Measurements from ENCODE around the gene ACO1.

Gene ACO1

GRCh38 chr9:32502464-32502863 is 118.0 kb downstream of the ACO1 start:
- DNase-seq, result no peak

DNA sequence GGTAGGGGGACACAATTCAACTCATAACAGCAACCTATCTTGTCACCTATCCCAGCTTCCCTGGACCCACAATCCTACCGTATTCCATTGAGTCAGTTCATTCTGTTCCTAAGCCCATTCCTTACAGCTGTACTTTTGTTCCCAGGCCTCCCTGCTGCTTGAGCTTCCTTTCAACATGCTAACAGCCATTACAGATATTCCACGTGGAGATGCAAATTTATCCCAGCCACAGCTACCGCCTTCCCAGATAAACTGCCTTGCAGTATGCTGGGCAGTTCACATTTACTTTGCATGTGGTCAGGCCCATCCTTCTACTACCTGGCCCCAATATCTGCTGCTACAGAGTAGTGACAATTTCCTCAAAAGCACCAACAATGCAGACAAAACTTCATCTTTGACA is 118.6 kb downstream of the ACO1 start:
- no peak for DNase-seq
